Neural crest cell (in vitro differentiated cells): ENCODE data around the gene EPB41L3. TPM values are rescaled to one million over a fixed set of nuclear protein-coding genes. Genes with fewer than 3 reads are reported as not detected.

Source experiments
- DNase-seq: peaks from one replicate; pipeline ENCODE4 v3.0.0; 2021; ENCODE audit warnings: low read depth, mixed read lengths, low spot score
- H3K27ac Mint-ChIP-seq: one replicate; pipeline ENCODE4 v1.8.0; 2021; ENCODE audit warnings: mild to moderate bottlenecking, mixed read lengths; ENCODE audit not compliant: unreplicated experiment
- H3K27me3 Mint-ChIP-seq: 2 replicates; pipeline ENCODE4 v1.8.0; 2021; ENCODE audit warnings: low read depth, mild to moderate bottlenecking, mixed read lengths
- H3K36me3 Mint-ChIP-seq: 2 replicates; pipeline ENCODE4 v1.8.0; 2021; ENCODE audit warnings: low read depth, mild to moderate bottlenecking, mixed read lengths
- H3K4me1 Mint-ChIP-seq: 2 replicates; pipeline ENCODE4 v1.8.0; 2021; ENCODE audit warnings: mixed read lengths
- H3K4me3 Mint-ChIP-seq: one replicate; pipeline ENCODE4 v1.8.0; 2021; ENCODE audit warnings: mild to moderate bottlenecking, mixed read lengths
- H3K9me3 Mint-ChIP-seq: 2 replicates; pipeline ENCODE4 v1.8.0; 2021; ENCODE audit warnings: mixed read lengths
- total RNA-seq: library from RNA; stranded (reverse); gene quantifications from 2 replicates; pipeline ENCODE4 v1.2.1, GENCODE V29; 2021
- TF ChIP-seq, protein P1 (sequence below): fragments of 200-600 bp; sonication (generic); conservative IDR thresholded peaks from 2 replicates; pipeline ENCODE4 v1.5.0; 2021; ENCODE audit warnings: antibody characterized with exemption, mild to moderate bottlenecking

EPB41L3 gene
- total RNA-seq, 1 donor from 2014 or later, result 13.1 TPM

DNA sequence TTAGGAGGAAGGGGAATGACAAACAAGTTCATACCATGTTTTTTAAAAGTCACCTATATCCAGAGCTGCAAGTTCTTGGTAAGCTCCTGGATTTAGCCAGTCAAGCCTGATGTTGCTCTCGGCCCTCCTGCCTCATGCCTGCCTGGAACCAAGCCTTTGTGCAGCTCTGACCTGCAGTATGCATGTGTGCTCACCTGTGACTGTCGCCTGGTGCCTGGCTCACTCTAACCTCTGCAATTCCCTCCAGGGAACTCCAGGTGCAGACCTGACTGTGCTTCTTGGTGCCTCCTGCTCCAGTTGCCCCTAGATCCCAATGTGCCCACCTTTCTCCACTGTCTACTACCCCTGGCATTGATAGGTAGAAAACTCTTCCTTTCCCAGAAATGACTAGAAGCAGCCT, 163.2 kb downstream of the EPB41L3 start:
- TF ChIP-seq, protein P1, sequence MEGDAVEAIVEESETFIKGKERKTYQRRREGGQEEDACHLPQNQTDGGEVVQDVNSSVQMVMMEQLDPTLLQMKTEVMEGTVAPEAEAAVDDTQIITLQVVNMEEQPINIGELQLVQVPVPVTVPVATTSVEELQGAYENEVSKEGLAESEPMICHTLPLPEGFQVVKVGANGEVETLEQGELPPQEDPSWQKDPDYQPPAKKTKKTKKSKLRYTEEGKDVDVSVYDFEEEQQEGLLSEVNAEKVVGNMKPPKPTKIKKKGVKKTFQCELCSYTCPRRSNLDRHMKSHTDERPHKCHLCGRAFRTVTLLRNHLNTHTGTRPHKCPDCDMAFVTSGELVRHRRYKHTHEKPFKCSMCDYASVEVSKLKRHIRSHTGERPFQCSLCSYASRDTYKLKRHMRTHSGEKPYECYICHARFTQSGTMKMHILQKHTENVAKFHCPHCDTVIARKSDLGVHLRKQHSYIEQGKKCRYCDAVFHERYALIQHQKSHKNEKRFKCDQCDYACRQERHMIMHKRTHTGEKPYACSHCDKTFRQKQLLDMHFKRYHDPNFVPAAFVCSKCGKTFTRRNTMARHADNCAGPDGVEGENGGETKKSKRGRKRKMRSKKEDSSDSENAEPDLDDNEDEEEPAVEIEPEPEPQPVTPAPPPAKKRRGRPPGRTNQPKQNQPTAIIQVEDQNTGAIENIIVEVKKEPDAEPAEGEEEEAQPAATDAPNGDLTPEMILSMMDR, result no peak
- Mint-ChIP-seq H3K27ac (no peak overlapping the region), H3K36me3 (no peaks in the 10 kb centered on the region), H3K9me3 (no peaks in the 10 kb centered on the region), H3K4me1 (no peaks in the 10 kb centered on the region), H3K27me3 (peaks cover 14% of the 10 kb centered on the region), H3K4me3 (no peak overlapping the region)
- DNase-seq, result no peak

DNA sequence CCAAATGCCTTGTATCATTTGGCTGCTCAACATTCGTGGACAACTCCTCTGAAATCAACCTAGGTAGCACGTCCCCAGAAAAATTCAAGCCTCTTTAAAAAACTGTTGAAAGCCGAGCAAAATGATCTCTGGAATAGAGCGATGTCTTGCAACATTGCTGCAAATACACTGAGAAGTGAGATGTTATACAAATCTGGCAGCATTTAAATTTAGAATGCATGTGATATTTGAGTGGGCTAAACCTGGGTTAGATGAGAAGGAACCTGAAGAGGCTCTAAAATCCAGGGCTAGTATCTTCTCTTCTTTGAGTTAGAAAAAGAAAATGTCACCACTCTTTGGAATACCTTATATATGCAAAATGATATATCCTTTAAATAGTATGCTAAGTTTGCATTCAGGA, 166.8 kb downstream of the EPB41L3 start:
- Mint-ChIP-seq H3K4me3 (no peak overlapping the region), H3K36me3 (no peaks in the 10 kb centered on the region), H3K4me1 (no peaks in the 10 kb centered on the region), H3K27me3 (peaks cover 22% of the 10 kb centered on the region), H3K27ac (no peak overlapping the region), H3K9me3 (peaks cover 2% of the 10 kb centered on the region)
- TF ChIP-seq, protein P1, result no peak
- no peak for DNase-seq

DNA sequence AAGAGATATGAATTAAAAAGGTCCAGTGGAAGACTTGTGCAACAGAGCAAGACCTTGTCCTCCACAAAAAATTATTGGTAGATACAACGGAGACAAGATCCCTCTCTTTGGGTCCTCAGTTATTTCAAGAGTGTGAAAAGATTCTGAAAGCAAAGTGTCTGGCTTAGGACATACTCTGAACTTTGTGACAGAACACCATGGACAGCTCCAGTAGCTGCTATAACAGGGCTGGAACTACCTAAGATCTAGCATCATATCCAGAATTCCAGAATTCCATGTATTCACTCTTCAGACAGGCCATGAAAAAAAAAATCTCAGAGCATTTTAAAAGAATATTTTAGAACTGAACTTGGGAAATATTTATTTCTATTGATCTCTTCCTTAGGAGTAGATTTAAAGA, 173.5 kb downstream of the EPB41L3 start:
- Mint-ChIP-seq H3K36me3 (no peaks in the 10 kb centered on the region), H3K4me1 (no peaks in the 10 kb centered on the region), H3K27me3 (peaks cover 28% of the 10 kb centered on the region), H3K9me3 (peaks cover 2% of the 10 kb centered on the region), H3K4me3 (no peak overlapping the region), H3K27ac (no peak overlapping the region)
- TF ChIP-seq, protein P1, result no peak
- DNase-seq, result no peak

DNA sequence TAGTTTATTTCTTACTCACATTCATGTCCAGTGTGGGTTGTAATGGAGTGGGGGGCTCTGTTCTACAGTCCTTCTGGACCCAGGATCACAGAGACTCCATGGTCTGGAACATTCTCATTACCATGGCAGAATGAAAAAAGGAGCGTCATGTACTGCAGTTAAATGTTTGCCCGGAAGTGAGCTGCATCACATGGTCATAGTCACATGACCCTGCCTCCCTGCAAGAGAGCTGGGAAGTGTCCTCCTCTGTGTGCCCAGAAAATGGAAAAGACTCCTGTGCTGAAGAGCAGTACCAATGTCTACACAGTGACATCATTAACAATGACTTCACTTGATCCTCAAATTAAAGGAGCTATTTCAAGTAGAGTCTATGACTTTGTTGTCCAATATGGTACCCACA, 174.3 kb downstream of the EPB41L3 start:
- no peaks in the 10 kb centered on the region for H3K4me1 Mint-ChIP-seq
- H3K36me3 Mint-ChIP-seq, result no peaks in the 10 kb centered on the region
- peaks cover 2% of the 10 kb centered on the region for H3K9me3 Mint-ChIP-seq
- H3K27me3 Mint-ChIP-seq, result peaks cover 35% of the 10 kb centered on the region
- DNase-seq, result no peak
- H3K27ac Mint-ChIP-seq, result no peak overlapping the region
- no peak overlapping the region for H3K4me3 Mint-ChIP-seq
- TF ChIP-seq, protein P1, result no peak

DNA sequence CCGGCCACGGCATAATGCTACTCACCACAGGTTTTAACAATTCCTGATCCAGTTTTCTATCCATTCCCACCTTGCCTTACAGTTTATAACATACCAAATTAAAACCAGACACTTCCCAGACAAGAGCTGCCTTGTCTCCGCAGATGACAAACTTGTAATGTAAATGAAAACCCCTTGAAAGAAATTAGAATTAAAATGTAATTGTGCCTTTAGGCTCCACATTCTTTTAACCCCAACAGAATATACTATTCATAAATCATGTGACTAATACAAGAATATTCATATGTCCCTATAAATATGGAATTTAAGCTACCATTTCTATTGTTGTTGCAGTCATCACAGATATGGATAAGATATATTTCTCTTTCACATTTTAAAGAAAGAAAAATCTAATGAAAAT, 178.4 kb downstream of the EPB41L3 start:
- DNase-seq, result no peak
- TF ChIP-seq, protein P1, result no peak
- no peaks in the 10 kb centered on the region for H3K4me1 Mint-ChIP-seq
- no peak overlapping the region for H3K27ac Mint-ChIP-seq
- H3K4me3 Mint-ChIP-seq, result no peak overlapping the region
- no peaks in the 10 kb centered on the region for H3K36me3 Mint-ChIP-seq
- peaks cover 30% of the 10 kb centered on the region for H3K27me3 Mint-ChIP-seq
- no peaks in the 10 kb centered on the region for H3K9me3 Mint-ChIP-seq

DNA sequence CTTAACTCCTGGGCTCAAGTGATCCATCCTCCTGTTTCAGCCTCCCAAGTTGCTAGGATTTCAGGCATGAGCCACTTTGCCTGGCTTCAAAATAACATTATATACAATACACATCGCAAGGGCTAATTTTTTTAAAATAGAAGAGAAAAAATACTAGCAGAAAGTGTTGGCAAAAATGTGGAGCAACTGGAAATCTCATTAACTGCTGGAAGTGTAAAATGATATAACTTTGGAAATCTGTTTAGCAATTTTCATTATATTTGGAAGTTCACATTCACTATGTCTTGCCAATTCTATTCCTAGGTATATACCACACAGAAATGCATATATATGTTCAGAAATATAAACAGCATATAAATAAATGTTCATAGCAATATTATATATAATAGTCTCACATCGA, 193.2 kb downstream of the EPB41L3 start:
- Mint-ChIP-seq H3K9me3 (peaks cover 6% of the 10 kb centered on the region), H3K36me3 (no peaks in the 10 kb centered on the region), H3K4me3 (no peak overlapping the region), H3K27ac (no peak overlapping the region), H3K4me1 (no peaks in the 10 kb centered on the region), H3K27me3 (peaks cover 4% of the 10 kb centered on the region)
- TF ChIP-seq, protein P1, result no peak
- DNase-seq, result no peak
